IMR-90 (cell line): ENCODE results near the gene KCNIP3. TPM values are rescaled to one million over a fixed set of nuclear protein-coding genes. Genes with fewer than 3 reads are reported as not detected.

Experiments
- ATAC-seq: fragments of 200-7000 bp; cut with Tn5 transposase; 2 replicates; pipeline ENCODE4 v1.9.1; 2020; ENCODE audit warnings: low read depth, mild to moderate bottlenecking, moderate library complexity
- BruUV-seq: library from RNA; stranded (reverse); fragments of 400-500 nt; replicated peaks from 2 replicates; lab custom pipeline; 2021; lab: Mats Ljungman, UMichigan
- CTCF ChIA-PET: fragments of 300-600 bp; formaldehyde crosslinking; extraction: SDS; loops from one replicate; lab custom pipeline; 2021; ENCODE audit warnings: antibody characterized with exemption; lab: Yijun Ruan, JAX
- POLR2A ChIA-PET: fragments of 300-600 bp; sonication (Branson Sonifier 250); formaldehyde crosslinking; loops from one replicate; lab custom pipeline; 2022; ENCODE audit warnings: antibody characterized with exemption; ENCODE audit not compliant: unreplicated experiment; lab: Charles Lee
- DNase-seq: peaks from one replicate; pipeline ENCODE4 v3.0.0; 2013
- H2AFZ ChIP-seq: replicated peaks from 2 replicates; pipeline ENCODE3; 2013; ENCODE audit warnings: low read length, mild to moderate bottlenecking; ENCODE audit not compliant: poor library complexity
- H2AK5ac ChIP-seq: 2 replicates; pipeline ENCODE4 v1.6.1; 2013; ENCODE audit warnings: low read depth, low read length, inconsistent platforms
- H2AK9ac ChIP-seq: replicated peaks from 2 replicates; pipeline ENCODE3; 2013; ENCODE audit warnings: mild to moderate bottlenecking, low read depth, low read length, moderate library complexity; ENCODE audit not compliant: poor library complexity
- H2BK120ac ChIP-seq: 2 replicates; pipeline ENCODE4 v1.6.1; 2013; ENCODE audit warnings: low read depth, low read length, inconsistent platforms
- H2BK15ac ChIP-seq: 3 replicates; pipeline ENCODE4 v1.6.1; 2013; ENCODE audit warnings: low read depth, low read length, inconsistent platforms
- H2BK20ac ChIP-seq: 2 replicates; pipeline ENCODE4 v1.6.1; 2013; ENCODE audit warnings: low read depth, mild to moderate bottlenecking, inconsistent platforms, low read length, moderate library complexity
- H2BK5ac ChIP-seq: 2 replicates; pipeline ENCODE4 v1.6.1; 2013; ENCODE audit warnings: mild to moderate bottlenecking, low read depth, low read length, inconsistent platforms; ENCODE audit not compliant: poor library complexity, severe bottlenecking
- H3K14ac ChIP-seq: replicated peaks from 2 replicates; pipeline ENCODE4 v1.6.1; 2013; ENCODE audit warnings: low read depth, low read length, inconsistent platforms
- H3K18ac ChIP-seq: 2 replicates; pipeline ENCODE4 v1.6.1; 2013; ENCODE audit warnings: low read depth, low read length, control low read depth
- H3K23ac ChIP-seq: 2 replicates; pipeline ENCODE4 v1.6.1; 2013; ENCODE audit warnings: low read depth, low read length, inconsistent platforms
- H3K27ac ChIP-seq: 2 replicates; pipeline ENCODE4 v1.5.1; 2013; ENCODE audit warnings: mild to moderate bottlenecking, control low read depth, low read length; ENCODE audit not compliant: insufficient read depth
- H3K27me3 ChIP-seq: 2 replicates; pipeline ENCODE4 v1.6.1; 2013; ENCODE audit warnings: low read length; ENCODE audit not compliant: control insufficient read depth, insufficient read depth
- H3K36me3 ChIP-seq: 2 replicates; pipeline ENCODE4 v1.6.1; 2013; ENCODE audit warnings: low read length, mixed read lengths; ENCODE audit not compliant: control insufficient read depth, insufficient read depth
- H3K4ac ChIP-seq: 2 replicates; pipeline ENCODE4 v1.6.1; 2013; ENCODE audit warnings: low read depth, low read length, inconsistent platforms
- H3K4me1 ChIP-seq: 2 replicates; pipeline ENCODE4 v1.6.1; 2013; ENCODE audit warnings: low read length, mixed read lengths; ENCODE audit not compliant: control insufficient read depth, insufficient read depth
- H3K4me2 ChIP-seq: 2 replicates; pipeline ENCODE4 v1.6.1; 2013; ENCODE audit warnings: low read depth, mild to moderate bottlenecking, control low read depth, low read length, moderate library complexity
- H3K4me3 ChIP-seq: 2 replicates; pipeline ENCODE4 v1.5.1; 2013; ENCODE audit warnings: low read depth, mild to moderate bottlenecking, control low read depth, low read length, moderate library complexity; ENCODE audit not compliant: insufficient read depth
- H3K56ac ChIP-seq: 2 replicates; pipeline ENCODE4 v1.6.1; 2013; ENCODE audit warnings: low read length, inconsistent platforms; ENCODE audit not compliant: insufficient read depth; ENCODE audit errors: extremely low read depth
- H3K79me1 ChIP-seq, 2 experiments: 2 replicates each; pipeline ENCODE4 v1.6.1; 2013; ENCODE audit warnings: low read length in 2 of 2, inconsistent platforms in 1 of 2, low read depth in 1 of 2
- H3K9ac ChIP-seq: 2 replicates; pipeline ENCODE4 v1.6.1; 2013; ENCODE audit warnings: low read depth, low read length, control low read depth
- H3K9me1 ChIP-seq: 2 replicates; pipeline ENCODE4 v1.6.1; 2013; ENCODE audit warnings: low read length, inconsistent platforms; ENCODE audit not compliant: insufficient read depth
- H3K9me3 ChIP-seq: 2 replicates; pipeline ENCODE4 v1.6.1; 2013; ENCODE audit warnings: low read length; ENCODE audit not compliant: control insufficient read depth, insufficient read depth
- H4K20me1 ChIP-seq: 2 replicates; pipeline ENCODE4 v1.6.1; 2013; ENCODE audit warnings: low read length, inconsistent platforms; ENCODE audit not compliant: insufficient read depth
- H4K5ac ChIP-seq: 2 replicates; pipeline ENCODE4 v1.6.1; 2013; ENCODE audit warnings: mild to moderate bottlenecking, low read depth, low read length, control low read depth
- H4K8ac ChIP-seq, 2 experiments: 2 replicates each; pipeline ENCODE4 v1.6.1; 2013; ENCODE audit warnings: low read depth in 2 of 2, low read length in 2 of 2, control low read depth in 1 of 2, inconsistent platforms in 1 of 2
- H4K91ac ChIP-seq: 2 replicates; pipeline ENCODE4 v1.6.1; 2013; ENCODE audit warnings: low read depth, low read length, inconsistent platforms; ENCODE audit not compliant: insufficient read depth
- BHLHE40 ChIP-seq: fragments of 150-350 bp; IDR thresholded peaks from 2 replicates; pipeline ENCODE4 v1.6.1; 2016; ENCODE audit warnings: mild to moderate bottlenecking, low read depth, low read length
- CEBPB ChIP-seq: IDR thresholded peaks from 2 replicates; pipeline ENCODE4 v1.6.1; 2012; ENCODE audit warnings: low read depth, low read length, improper control_type of control experiment
- CHD1 ChIP-seq: IDR thresholded peaks from 2 replicates; pipeline ENCODE4 v1.6.1; 2012; ENCODE audit warnings: low read depth, low read length, improper control_type of control experiment
- ELK1 ChIP-seq: fragments of 150-350 bp; IDR thresholded peaks from 2 replicates; pipeline ENCODE4 v1.6.1; 2016; ENCODE audit warnings: low read depth, mild to moderate bottlenecking, low read length, moderate library complexity, borderline replicate concordance
- FOS ChIP-seq: fragments of 150-350 bp; IDR thresholded peaks from 2 replicates; pipeline ENCODE4 v1.6.1; 2016; ENCODE audit warnings: low read depth, low read length
- MAFK ChIP-seq: IDR thresholded peaks from 2 replicates; pipeline ENCODE4 v1.6.1; 2012; ENCODE audit warnings: low read depth, low read length, improper control_type of control experiment
- MAZ ChIP-seq: IDR thresholded peaks from 2 replicates; pipeline ENCODE4 v1.6.1; 2012; ENCODE audit warnings: low read depth, mild to moderate bottlenecking, low read length, improper control_type of control experiment, moderate library complexity, borderline replicate concordance
- MXI1 ChIP-seq: IDR thresholded peaks from 2 replicates; pipeline ENCODE4 v1.6.1; 2012; ENCODE audit warnings: low read depth, mild to moderate bottlenecking, low read length, moderate library complexity, borderline replicate concordance
- NFE2L2 ChIP-seq: fragments of 150-350 bp; IDR thresholded peaks from 2 replicates; pipeline ENCODE4 v1.6.1; 2016; ENCODE audit warnings: low read depth, mild to moderate bottlenecking, low read length
- POLR2A ChIP-seq: IDR thresholded peaks from 2 replicates; pipeline ENCODE4 v1.6.1; 2012; ENCODE audit warnings: mild to moderate bottlenecking, low read depth, low read length
- RAD21 ChIP-seq: IDR thresholded peaks from 2 replicates; pipeline ENCODE4 v1.6.1; 2012; ENCODE audit warnings: low read length, improper control_type of control experiment
- RFX5 ChIP-seq: IDR thresholded peaks from 2 replicates; pipeline ENCODE4 v1.8.0; 2012; ENCODE audit warnings: low read depth, mild to moderate bottlenecking, low read length, moderate library complexity
- SMC3 ChIP-seq: fragments of 150-350 bp; IDR thresholded peaks from 2 replicates; pipeline ENCODE4 v1.6.1; 2016; ENCODE audit warnings: low read depth, mild to moderate bottlenecking, antibody characterized with exemption, low read length, moderate library complexity
- USF2 ChIP-seq: fragments of 150-350 bp; IDR thresholded peaks from 2 replicates; pipeline ENCODE4 v1.6.1; 2017; ENCODE audit warnings: mild to moderate bottlenecking, antibody characterized with exemption, low read length, low read depth
- WGBS, 2 experiments: methylation state at CpG; one replicate each; pipeline versions ENCODE4 v1.1.5 to v1.1.7; 2013; ENCODE audit warnings: missing lambda C conversion rate in 2 of 2; ENCODE audit not compliant: insufficient read length in 1 of 2; ENCODE audit errors: extremely low coverage in 2 of 2; 5-methylcytosine and 5-hydroxymethylcytosine counted together
- dilution Hi-C: fragments of 300-500 bp; cut with HindIII; formaldehyde crosslinking; loops from one replicate; pipeline ENCODE4 v1.14.3; 2018; ENCODE audit warnings: low sequenced_read_pairs; ENCODE audit not compliant: unreplicated experiment
- in situ Hi-C: fragments of 300-500 bp; cut with MboI; formaldehyde crosslinking; loops from 3 replicates; pipeline ENCODE4 v1.14.3; 2019; ENCODE audit warnings: low sequenced_read_pairs, inconsistent platforms, mixed read lengths
- intact Hi-C: fragments of 100-400 bp; cut with micrococcal nuclease; formaldehyde crosslinking; loops from 2 replicates; pipeline ENCODE4 v1.10.0; 2022
- polyA plus RNA-seq, 3 experiments: library from polyadenylated mRNA; depleted of rRNA; stranded (reverse); fragments of >200 nt; gene quantifications; 2 replicates each; pipeline ENCODE4 v1.2.3, GENCODE V29; 2012; ENCODE audit warnings: low replicate concordance in 1 of 3
- total RNA-seq: library from RNA; depleted of rRNA; stranded (reverse); fragments of >200 nt; gene quantifications from 2 replicates; pipeline ENCODE4 v1.2.3, GENCODE V29; 2012
- TF ChIP-seq, protein P1 (sequence below): conservative IDR thresholded peaks from 2 replicates; pipeline ENCODE4 v1.5.1; 2012; ENCODE audit warnings: mild to moderate bottlenecking, low read depth, low read length, improper control_type of control experiment

The KCNIP3 gene
- total and polyA plus RNA-seq, 2 of the 4 experiments (the other 2 are of a cell fraction): 0.72 to 1.4 TPM

DNA sequence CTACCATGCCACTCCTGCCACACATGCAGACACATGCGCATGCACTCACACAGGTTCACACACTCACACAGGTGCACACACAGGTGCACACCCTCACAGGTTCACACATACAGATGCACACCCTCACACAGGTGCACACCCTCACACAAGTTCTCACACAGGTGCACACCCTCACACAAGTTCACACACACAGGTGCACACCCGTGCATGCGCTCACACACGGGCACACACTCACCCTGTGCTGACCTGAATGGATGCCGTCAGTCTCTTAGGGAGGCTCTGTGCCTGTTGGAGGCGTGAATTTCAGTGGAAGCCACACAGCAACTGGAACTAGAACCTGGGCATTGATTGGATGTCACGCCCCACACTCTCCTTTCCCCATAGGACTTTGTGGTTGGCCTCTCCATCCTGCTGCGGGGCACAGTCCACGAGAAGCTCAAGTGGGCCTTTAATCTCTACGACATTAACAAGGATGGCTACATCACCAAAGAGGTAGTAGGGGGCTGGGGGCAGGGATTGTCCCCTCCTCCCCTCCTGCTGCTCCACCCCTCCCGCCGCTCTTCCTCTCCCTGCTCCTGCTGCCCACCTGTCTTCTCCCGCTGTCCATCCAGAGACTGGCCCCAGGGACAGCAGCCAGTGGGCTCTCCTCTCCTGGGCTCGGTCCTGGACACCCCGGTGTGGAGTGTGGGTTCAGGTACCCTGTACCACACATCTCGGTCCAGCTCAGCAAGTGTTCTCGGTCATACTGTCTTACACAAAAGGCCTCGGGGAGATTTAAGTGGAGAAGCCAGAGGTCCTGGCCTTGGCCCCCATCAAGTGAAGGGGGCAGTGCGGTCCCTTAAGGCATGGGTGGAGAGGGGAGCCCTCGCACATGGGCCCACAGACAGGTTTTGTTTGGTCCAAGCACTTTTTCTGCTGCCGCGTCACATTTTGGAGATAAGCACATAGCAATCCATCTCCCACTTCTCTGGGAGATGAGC, 84.4 kb downstream of the KCNIP3 start:
- POLR2A ChIA-PET: no interaction called here
- Histone ChIP-seq H3K4me3 (no peak overlapping the region), H3K23ac (no peak overlapping the region), H3K4ac (no peak overlapping the region), H2BK5ac (no peak overlapping the region), H3K9me3 (no peaks in the 10 kb centered on the region), H2BK20ac (no peak overlapping the region), H2BK15ac (no peak overlapping the region), H3K56ac (no peak overlapping the region), H3K4me2 (no peak overlapping the region), H3K79me1 (no peaks in the 10 kb centered on the region), H4K20me1 (no peaks in the 10 kb centered on the region), H4K8ac (no peak overlapping the region), H4K5ac (no peak overlapping the region), H3K14ac (no peak overlapping the region), H3K9ac (no peak overlapping the region), H4K91ac (no peak overlapping the region), H3K36me3 (no peaks in the 10 kb centered on the region; the same call in 1 of the 2 replicates), H2BK120ac (no peak overlapping the region), H2AFZ (no peak overlapping the region), H2AK9ac (no peak overlapping the region), H3K27me3 (peaks cover 3% of the 10 kb centered on the region), H3K9me1 (no peaks in the 10 kb centered on the region; the same call in 1 of the 2 replicates), H3K4me1 (no peaks in the 10 kb centered on the region), H3K18ac (no peak overlapping the region), H2AK5ac (no peak overlapping the region), H3K27ac (no peak overlapping the region)
- CTCF ChIA-PET: no interaction called here
- ATAC-seq: no peak
- in situ Hi-C loops: no loop called here
- no peak for DNase-seq
- WGBS, 2 experiments: 81% methylated on average over 6 of the region's 22 CpGs; no CpG with 5 or more reads in 1 of the 2 experiments
- BruUV-seq: no TSS peak
- intact Hi-C loops: no loop called here
- dilution Hi-C loops: no loop called here
- TF ChIP-seq MAZ: no peak
- no peak for TF ChIP-seq CHD1
- no peak for TF ChIP-seq ELK1
- no peak for TF ChIP-seq MXI1
- TF ChIP-seq MAFK: no peak
- no peak for TF ChIP-seq POLR2A
- no peak for TF ChIP-seq CEBPB
- TF ChIP-seq, protein P1, sequence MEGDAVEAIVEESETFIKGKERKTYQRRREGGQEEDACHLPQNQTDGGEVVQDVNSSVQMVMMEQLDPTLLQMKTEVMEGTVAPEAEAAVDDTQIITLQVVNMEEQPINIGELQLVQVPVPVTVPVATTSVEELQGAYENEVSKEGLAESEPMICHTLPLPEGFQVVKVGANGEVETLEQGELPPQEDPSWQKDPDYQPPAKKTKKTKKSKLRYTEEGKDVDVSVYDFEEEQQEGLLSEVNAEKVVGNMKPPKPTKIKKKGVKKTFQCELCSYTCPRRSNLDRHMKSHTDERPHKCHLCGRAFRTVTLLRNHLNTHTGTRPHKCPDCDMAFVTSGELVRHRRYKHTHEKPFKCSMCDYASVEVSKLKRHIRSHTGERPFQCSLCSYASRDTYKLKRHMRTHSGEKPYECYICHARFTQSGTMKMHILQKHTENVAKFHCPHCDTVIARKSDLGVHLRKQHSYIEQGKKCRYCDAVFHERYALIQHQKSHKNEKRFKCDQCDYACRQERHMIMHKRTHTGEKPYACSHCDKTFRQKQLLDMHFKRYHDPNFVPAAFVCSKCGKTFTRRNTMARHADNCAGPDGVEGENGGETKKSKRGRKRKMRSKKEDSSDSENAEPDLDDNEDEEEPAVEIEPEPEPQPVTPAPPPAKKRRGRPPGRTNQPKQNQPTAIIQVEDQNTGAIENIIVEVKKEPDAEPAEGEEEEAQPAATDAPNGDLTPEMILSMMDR: no peak
- TF ChIP-seq RAD21: no peak
- no peak for TF ChIP-seq BHLHE40
- TF ChIP-seq NFE2L2: no peak
- no peak for TF ChIP-seq USF2
- no peak for TF ChIP-seq RFX5
- no peak for TF ChIP-seq FOS
- no peak for TF ChIP-seq SMC3
